ENCODE results near the gene PCDHGB4. TPM values are rescaled to one million over a fixed set of nuclear protein-coding genes. Genes with fewer than 3 reads are reported as not detected.
"Not testable (repeated sequence)": the region's sequence is repeated elsewhere in the genome, so short reads cannot be mapped to it uniquely, and the experiment has no call there.

PCDHGB4 gene
- total RNA-seq, 1 experiment from 2014 or later: not detected

DNA sequence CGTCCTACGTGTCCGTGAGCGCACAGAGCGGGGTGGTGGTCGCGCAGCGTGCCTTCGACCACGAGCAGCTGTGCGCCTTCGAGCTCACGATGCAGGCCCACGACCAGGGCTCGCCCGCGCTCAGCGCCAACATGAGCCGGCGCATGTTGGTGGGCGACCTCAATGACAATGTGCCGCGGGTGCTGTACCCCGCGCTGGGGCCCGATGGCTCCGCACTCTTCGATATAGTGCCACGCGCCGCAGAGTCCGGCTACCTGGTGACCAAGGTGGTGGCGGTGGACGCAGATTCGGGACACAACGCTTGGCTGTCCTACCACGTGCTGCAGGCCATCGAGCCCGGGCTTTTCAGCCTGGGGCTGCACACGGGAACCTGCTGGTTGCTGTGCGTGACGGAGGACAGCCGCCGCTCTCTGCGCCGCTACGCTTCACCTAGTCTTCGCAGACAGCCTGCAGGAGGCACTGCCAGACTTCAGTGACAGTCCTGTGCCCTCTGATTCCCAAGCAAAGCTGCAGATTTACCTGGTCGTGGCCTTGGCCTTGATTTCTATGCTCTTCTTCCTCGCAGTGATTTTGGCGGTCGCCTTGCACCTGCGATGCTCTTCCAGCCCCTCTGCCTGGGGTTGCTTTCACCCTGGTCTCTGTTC lies 40.4 kb downstream of the PCDHGB4 start:
- no peak overlapping the region for H3K27ac ChIP-seq
- ChIA-PET CTCF (no interaction called here), POLR2A (ENCODE audit: unreplicated experiment) (no interaction called here)
- no peaks in the 10 kb centered on the region for H3K9me2 ChIP-seq (ENCODE audit: insufficient read depth)
- no peak for DNase-seq
- H3K4me1 ChIP-seq (replicated peaks; ENCODE audit: insufficient read depth): no peaks in the 10 kb centered on the region
- no peaks in the 10 kb centered on the region for H3K79me2 ChIP-seq (ENCODE audit: low read depth)
- H3F3A ChIP-seq (ENCODE audit: insufficient read depth, low read depth): no peaks in the 10 kb centered on the region
- H4K20me1 ChIP-seq (ENCODE audit: insufficient read depth): no peaks in the 10 kb centered on the region
- no peak overlapping the region for H2AFZ ChIP-seq
- H3K27me3 ChIP-seq (ENCODE audit: insufficient read depth, low read depth): peaks cover 32% of the 10 kb centered on the region
- intact Hi-C loops (cut with micrococcal nuclease; ENCODE audit: unreplicated experiment): no loop called here
- no peak overlapping the region for H3K4me2 ChIP-seq
- H3K9me3 ChIP-seq (ENCODE audit: insufficient read depth, low read depth): 0 out of 2 replicates have a peak, but pooled peaks cover 3% of the 10 kb centered on the region
- H3K36me3 ChIP-seq (ENCODE audit: low read depth): no peaks in the 10 kb centered on the region
- TF ChIP-seq CTCF (conservative IDR thresholded peaks at IDR 0.05) (no peak), EZH2 (IDR thresholded peaks at IDR 0.05; ENCODE audit: low read depth) (no peak)
- no TSS peak for BruUV-seq (replicated peaks)
- no peak overlapping the region for H3K4me3 ChIP-seq

- Histone ChIP-seq H3K4me2 (no peak within 1 kb of the TSS), H3K9me2 (ENCODE audit: insufficient read depth) (no peaks in the 10 kb centered on the region), H3K27me3 (ENCODE audit: insufficient read depth, low read depth) (peaks cover 28% of the 10 kb centered on the region), H3K4me1 (replicated peaks; ENCODE audit: insufficient read depth) (no peaks in the 10 kb centered on the region), H3K79me2 (ENCODE audit: low read depth) (no peaks in the 10 kb centered on the region), H3K4me3 (no peak within 1 kb of the TSS), H3F3A (ENCODE audit: insufficient read depth, low read depth) (no peaks in the 10 kb centered on the region), H4K20me1 (ENCODE audit: insufficient read depth) (no peaks in the 10 kb centered on the region), H3K9me3 (ENCODE audit: insufficient read depth, low read depth) (0 out of 2 replicates have a peak, but pooled peaks cover 3% of the 10 kb centered on the region), H3K36me3 (ENCODE audit: low read depth) (no peaks in the 10 kb centered on the region), H2AFZ (no peak within 1 kb of the TSS), H3K27ac (no peak within 1 kb of the TSS)
- CTCF ChIA-PET: interaction anchor here (0.6 to 1.0 kb wide), 5 partner anchors 45 to 312 kb away, joined by 3 to 6 read pairs (median 4); no protein-coding TSS in a partner anchor
- BruUV-seq (replicated peaks): no TSS peak
- TF ChIP-seq EZH2 (IDR thresholded peaks at IDR 0.05; ENCODE audit: low read depth) (no peak), CTCF (conservative IDR thresholded peaks at IDR 0.05) (no peak)
- peak in 1 of 2 experiments; percentile 9 for DNase-seq
- POLR2A ChIA-PET (ENCODE audit: unreplicated experiment): interaction anchor here (0.6 kb wide), 1 partner anchor 43 kb away, joined by 3 read pairs; no protein-coding TSS in a partner anchor
- intact Hi-C loops (cut with micrococcal nuclease; ENCODE audit: unreplicated experiment): no loop called here
Measured at GRCh38 chr5:141430332-141431113, 43.0 kb downstream of the PCDHGB4 start, which contains the start of gene PCDHGA12. Gene PCDHGA12, plus strand, starts transcription at chr5:141430507. Its CDS starts 253 bp downstream, at chr5:141430760.

- Histone ChIP-seq H3K4me3 (no peak overlapping the region), H3K27me3 (ENCODE audit: insufficient read depth, low read depth) (peaks cover 27% of the 10 kb centered on the region), H3K79me2 (ENCODE audit: low read depth) (no peaks in the 10 kb centered on the region), H3F3A (ENCODE audit: insufficient read depth, low read depth) (no peaks in the 10 kb centered on the region), H3K4me1 (replicated peaks; ENCODE audit: insufficient read depth) (no peaks in the 10 kb centered on the region), H3K9me3 (ENCODE audit: insufficient read depth, low read depth) (0 out of 2 replicates have a peak, but pooled peaks cover 3% of the 10 kb centered on the region), H4K20me1 (ENCODE audit: insufficient read depth) (no peaks in the 10 kb centered on the region), H3K9me2 (ENCODE audit: insufficient read depth) (no peaks in the 10 kb centered on the region), H3K36me3 (ENCODE audit: low read depth) (no peaks in the 10 kb centered on the region), H3K4me2 (no peak overlapping the region), H3K27ac (no peak overlapping the region), H2AFZ (no peak overlapping the region)
- CTCF ChIA-PET: interaction anchor here (0.6 kb wide), 1 partner anchor 313 kb away, joined by 6 read pairs; no protein-coding TSS in a partner anchor
- BruUV-seq (replicated peaks): no TSS peak
- TF ChIP-seq EZH2 (IDR thresholded peaks at IDR 0.05; ENCODE audit: low read depth) (no peak), CTCF (conservative IDR thresholded peaks at IDR 0.05) (no peak)
- POLR2A ChIA-PET (ENCODE audit: unreplicated experiment): no interaction called here
- no peak for DNase-seq
- intact Hi-C loops (cut with micrococcal nuclease; ENCODE audit: unreplicated experiment): no loop called here
Measured at GRCh38 chr5:141431286-141431685, 43.8 kb downstream of the PCDHGB4 start.

- H3K27me3 ChIP-seq (ENCODE audit: insufficient read depth, low read depth): peaks cover 20% of the 10 kb centered on the region; the same call in 1 of the 2 replicates
- H3K27ac ChIP-seq; H3K9me3 ChIP-seq (ENCODE audit: insufficient read depth, low read depth); H3K9me2 ChIP-seq (ENCODE audit: insufficient read depth); intact Hi-C loops (cut with micrococcal nuclease; ENCODE audit: unreplicated experiment); H3K4me2 ChIP-seq; H3F3A ChIP-seq (ENCODE audit: insufficient read depth, low read depth); H3K36me3 ChIP-seq (ENCODE audit: low read depth); POLR2A ChIA-PET (ENCODE audit: unreplicated experiment); H3K4me3 ChIP-seq; H3K4me1 ChIP-seq (replicated peaks; ENCODE audit: insufficient read depth); CTCF ChIA-PET; BruUV-seq (replicated peaks); H4K20me1 ChIP-seq (ENCODE audit: insufficient read depth); H2AFZ ChIP-seq; H3K79me2 ChIP-seq (ENCODE audit: low read depth); DNase-seq: not testable (repeated sequence)
Measured at GRCh38 chr5:141432308-141432707, 44.8 kb downstream of the PCDHGB4 start.

DNA sequence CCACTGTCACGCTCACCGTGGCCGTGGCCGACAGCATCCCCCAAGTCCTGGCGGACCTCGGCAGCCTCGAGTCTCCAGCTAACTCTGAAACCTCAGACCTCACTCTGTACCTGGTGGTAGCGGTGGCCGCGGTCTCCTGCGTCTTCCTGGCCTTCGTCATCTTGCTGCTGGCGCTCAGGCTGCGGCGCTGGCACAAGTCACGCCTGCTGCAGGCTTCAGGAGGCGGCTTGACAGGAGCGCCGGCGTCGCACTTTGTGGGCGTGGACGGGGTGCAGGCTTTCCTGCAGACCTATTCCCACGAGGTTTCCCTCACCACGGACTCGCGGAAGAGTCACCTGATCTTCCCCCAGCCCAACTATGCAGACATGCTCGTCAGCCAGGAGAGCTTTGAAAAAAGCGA lies 45.2 kb downstream of the PCDHGB4 start:
- H3F3A ChIP-seq (ENCODE audit: insufficient read depth, low read depth); H3K4me2 ChIP-seq; CTCF ChIA-PET; BruUV-seq (replicated peaks); H3K27ac ChIP-seq; intact Hi-C loops (cut with micrococcal nuclease; ENCODE audit: unreplicated experiment); POLR2A ChIA-PET (ENCODE audit: unreplicated experiment); H3K9me3 ChIP-seq (ENCODE audit: insufficient read depth, low read depth); DNase-seq; H3K79me2 ChIP-seq (ENCODE audit: low read depth); H3K36me3 ChIP-seq (ENCODE audit: low read depth); H3K9me2 ChIP-seq (ENCODE audit: insufficient read depth); H2AFZ ChIP-seq; H4K20me1 ChIP-seq (ENCODE audit: insufficient read depth); H3K4me3 ChIP-seq; H3K4me1 ChIP-seq (replicated peaks; ENCODE audit: insufficient read depth): not testable (repeated sequence)
- H3K27me3 ChIP-seq (ENCODE audit: insufficient read depth, low read depth): peaks cover 20% of the 10 kb centered on the region; the same call in 1 of the 2 replicates

All from PC-9 (cell line).